Keratinocyte (primary cell): Measurements from ENCODE around the gene TSC22D3. TPM values are rescaled to one million over a fixed set of nuclear protein-coding genes. Genes with fewer than 3 reads are reported as not detected.

Experiments
- DNase-seq: peaks from one replicate; pipeline ENCODE4 v3.0.0-alpha.2; 2011; ENCODE audit warnings: low read depth, missing footprints, low spot score
- FAIRE-seq: peaks from 2 replicates; lab custom pipeline; 2011; peaks lifted over from hg19 to GRCh38; lab: Jason Lieb, UNC
- H2AFZ ChIP-seq: 2 replicates; pipeline ENCODE4 v1.6.0; 2012; ENCODE audit warnings: low read length, control low read depth, inconsistent platforms; ENCODE audit not compliant: control insufficient read depth
- H3K27ac ChIP-seq: 2 replicates; pipeline ENCODE4 v1.5.1; 2011; ENCODE audit warnings: low read length; ENCODE audit not compliant: control insufficient read depth, insufficient read depth
- H3K27me3 ChIP-seq: 3 replicates; pipeline ENCODE4 v1.6.0; 2011; ENCODE audit warnings: low read length; ENCODE audit not compliant: control insufficient read depth, insufficient read depth; ENCODE audit errors: extremely low read depth
- H3K36me3 ChIP-seq, 2 experiments: 2 replicates in 1 of 2; 3 replicates in 1 of 2; pipeline ENCODE4 v1.5.1; 2011; ENCODE audit warnings: low read length in 2 of 2, mild to moderate bottlenecking in 1 of 2; ENCODE audit not compliant: control insufficient read depth in 2 of 2, insufficient read depth in 2 of 2; ENCODE audit errors: extremely low read depth in 1 of 2
- H3K4me1 ChIP-seq: 3 replicates; pipeline ENCODE4 v1.5.1; 2011; ENCODE audit warnings: low read length; ENCODE audit not compliant: control insufficient read depth, insufficient read depth; ENCODE audit errors: extremely low read depth
- H3K4me2 ChIP-seq: 3 replicates; pipeline ENCODE4 v1.6.0; 2011; ENCODE audit warnings: low read depth, low read length; ENCODE audit not compliant: control insufficient read depth, insufficient read depth; ENCODE audit errors: extremely low read depth
- H3K4me3 ChIP-seq, 3 experiments: fragments of 200-600 bp in 1 of 3; sonication (generic) in 1 of 3; 2 replicates in 2 of 3; 3 replicates in 1 of 3; pipeline ENCODE4 v1.5.1; 2011 to 2016; ENCODE audit warnings: low read length in 3 of 3, mild to moderate bottlenecking in 3 of 3, control low read depth in 2 of 3, inconsistent platforms in 1 of 3, low read depth in 1 of 3, mixed read lengths in 1 of 3, mixed run types in 1 of 3, moderate library complexity in 1 of 3; ENCODE audit not compliant: control insufficient read depth in 2 of 3, insufficient read depth in 2 of 3; ENCODE audit errors: extremely low read depth in 1 of 3
- H3K79me2 ChIP-seq: 2 replicates; pipeline ENCODE4 v1.6.0; 2012; ENCODE audit warnings: low read length; ENCODE audit not compliant: control insufficient read depth, insufficient read depth
- H3K9ac ChIP-seq: 3 replicates; pipeline ENCODE4 v1.6.0; 2011; ENCODE audit warnings: low read length; ENCODE audit not compliant: control insufficient read depth, insufficient read depth; ENCODE audit errors: extremely low read depth
- H3K9me1 ChIP-seq: 3 replicates; pipeline ENCODE4 v1.6.0; 2011; ENCODE audit warnings: low read length; ENCODE audit not compliant: control insufficient read depth, insufficient read depth; ENCODE audit errors: extremely low read depth
- H3K9me3 ChIP-seq: 2 replicates; pipeline ENCODE4 v1.5.1; 2012; ENCODE audit warnings: low read depth, low read length; ENCODE audit not compliant: control insufficient read depth
- H4K20me1 ChIP-seq: 3 replicates; pipeline ENCODE4 v1.6.0; 2011; ENCODE audit warnings: low read length; ENCODE audit not compliant: control insufficient read depth, insufficient read depth; ENCODE audit errors: extremely low read depth
- EZH2 ChIP-seq: IDR thresholded peaks from one replicate; pipeline ENCODE4 v1.6.1; 2012; ENCODE audit warnings: inconsistent platforms, mild to moderate bottlenecking, low read length, moderate library complexity
- dilution Hi-C: fragments of 300-500 bp; cut with MboI; formaldehyde crosslinking; loops from one replicate; pipeline ENCODE4 v1.7.0; 2020; ENCODE audit warnings: low sequenced_read_pairs; ENCODE audit not compliant: extremely low pct_ligation_motif_present
- polyA plus RNA-seq, 5 experiments: library from polyadenylated mRNA; depleted of rRNA in 3 of 5; stranded (reverse) in 3 of 5; stranded (forward) in 1 of 5; unstranded in 1 of 5; fragments of >200 nt; gene quantifications; 1 replicate in 1 of 5; 2 replicates in 3 of 5; 3 replicates in 1 of 5; pipeline versions ENCODE4 v1.2.1 to v1.2.3, GENCODE V29; 2011 to 2012; ENCODE audit warnings: missing spikeins in 2 of 5, low read depth in 1 of 5, low replicate concordance in 1 of 5
- TF ChIP-seq, protein P1 (sequence below), 3 experiments: IDR thresholded peaks in 1 of 3; conservative IDR thresholded peaks in 1 of 3; optimal IDR thresholded peaks in 1 of 3; 2 replicates in 2 of 3; 3 replicates in 1 of 3; pipeline versions ENCODE3 to v1.5.1; 2011; ENCODE audit warnings: low read length in 3 of 3, mild to moderate bottlenecking in 3 of 3, moderate library complexity in 2 of 3, control low read depth in 1 of 3, inconsistent platforms in 1 of 3; ENCODE audit not compliant: insufficient read depth in 2 of 3; ENCODE audit errors: extremely low read depth in 1 of 3

Gene TSC22D3
- polyA plus RNA-seq, 1 donor (not counting 4 experiments of a cell fraction or from before 2014, with no cell fraction given) = 48.5 TPM

DNA sequence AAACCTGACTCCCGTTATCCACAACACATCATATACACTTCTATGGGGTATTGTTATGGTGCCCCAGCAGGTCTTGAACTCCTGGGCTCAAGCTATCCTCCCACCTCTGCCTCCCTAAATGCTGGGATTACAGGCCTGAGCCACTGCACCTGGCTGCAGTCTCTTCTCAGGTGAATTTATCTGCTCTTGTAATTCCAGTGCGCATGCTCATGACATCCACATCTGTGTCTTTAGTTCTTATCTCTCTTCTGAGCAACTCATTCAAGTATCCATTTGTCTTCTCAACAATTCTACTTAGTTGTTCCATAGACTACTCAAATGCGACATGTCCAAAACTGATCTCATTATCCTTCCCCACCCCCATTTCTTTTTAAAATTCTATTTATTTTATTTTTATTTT lies 29.6 kb upstream of the TSC22D3 start:
- no peaks in the 10 kb centered on the region for H4K20me1 ChIP-seq
- no peak for DNase-seq
- no peak for FAIRE-seq
- H3K36me3 ChIP-seq = no peaks in the 10 kb centered on the region
- TF ChIP-seq, protein P1, sequence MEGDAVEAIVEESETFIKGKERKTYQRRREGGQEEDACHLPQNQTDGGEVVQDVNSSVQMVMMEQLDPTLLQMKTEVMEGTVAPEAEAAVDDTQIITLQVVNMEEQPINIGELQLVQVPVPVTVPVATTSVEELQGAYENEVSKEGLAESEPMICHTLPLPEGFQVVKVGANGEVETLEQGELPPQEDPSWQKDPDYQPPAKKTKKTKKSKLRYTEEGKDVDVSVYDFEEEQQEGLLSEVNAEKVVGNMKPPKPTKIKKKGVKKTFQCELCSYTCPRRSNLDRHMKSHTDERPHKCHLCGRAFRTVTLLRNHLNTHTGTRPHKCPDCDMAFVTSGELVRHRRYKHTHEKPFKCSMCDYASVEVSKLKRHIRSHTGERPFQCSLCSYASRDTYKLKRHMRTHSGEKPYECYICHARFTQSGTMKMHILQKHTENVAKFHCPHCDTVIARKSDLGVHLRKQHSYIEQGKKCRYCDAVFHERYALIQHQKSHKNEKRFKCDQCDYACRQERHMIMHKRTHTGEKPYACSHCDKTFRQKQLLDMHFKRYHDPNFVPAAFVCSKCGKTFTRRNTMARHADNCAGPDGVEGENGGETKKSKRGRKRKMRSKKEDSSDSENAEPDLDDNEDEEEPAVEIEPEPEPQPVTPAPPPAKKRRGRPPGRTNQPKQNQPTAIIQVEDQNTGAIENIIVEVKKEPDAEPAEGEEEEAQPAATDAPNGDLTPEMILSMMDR (optimal IDR thresholded peaks at IDR 0.05 in 1 of 3, IDR thresholded peaks at IDR 0.05 in 1 of 3, conservative IDR thresholded peaks at IDR 0.05 in 1 of 3; ENCODE audit: extremely low read depth in 1 of 3, insufficient read depth in 2 of 3, low read length in 3 of 3) = no peak
- no peak for TF ChIP-seq EZH2
- H3K9me1 ChIP-seq = no peaks in the 10 kb centered on the region
- H3K27ac ChIP-seq = no peak overlapping the region
- no peaks in the 10 kb centered on the region for H3K27me3 ChIP-seq
- dilution Hi-C loops = no loop called here
- H3K9ac ChIP-seq = no peak overlapping the region
- no peak overlapping the region for H3K4me3 ChIP-seq
- H2AFZ ChIP-seq = no peak overlapping the region
- no peaks in the 10 kb centered on the region for H3K4me1 ChIP-seq
- H3K79me2 ChIP-seq = no peaks in the 10 kb centered on the region
- no peaks in the 10 kb centered on the region for H3K9me3 ChIP-seq
- no peak overlapping the region for H3K4me2 ChIP-seq

DNA sequence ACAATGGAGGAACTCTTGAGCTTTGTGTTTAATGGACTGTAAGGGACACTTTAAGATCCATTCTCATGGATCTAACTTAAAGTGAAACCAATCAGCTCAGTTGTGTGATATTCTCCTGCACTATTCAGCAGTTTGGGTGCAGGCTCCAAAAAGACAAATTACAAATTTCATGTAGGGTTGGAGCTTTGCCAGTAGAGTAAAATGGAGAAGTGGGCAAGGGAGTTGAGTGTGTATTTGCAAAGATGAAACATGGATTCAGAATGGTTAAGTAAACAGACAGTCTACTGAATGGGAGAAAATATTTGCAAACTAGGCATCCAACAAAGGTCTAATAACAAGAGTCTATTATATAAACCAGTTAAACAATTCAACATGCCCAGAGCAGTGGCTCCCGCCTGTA lies 28.8 kb upstream of the TSC22D3 start:
- Histone ChIP-seq H3K27me3 (no peaks in the 10 kb centered on the region), H3K36me3 (no peaks in the 10 kb centered on the region), H3K4me3 (no peak overlapping the region), H3K9me3 (no peaks in the 10 kb centered on the region), H3K4me2 (no peak overlapping the region), H3K27ac (no peak overlapping the region), H2AFZ (no peak overlapping the region), H3K4me1 (no peaks in the 10 kb centered on the region), H4K20me1 (no peaks in the 10 kb centered on the region), H3K9me1 (no peaks in the 10 kb centered on the region), H3K79me2 (no peaks in the 10 kb centered on the region), H3K9ac (no peak overlapping the region)
- no peak for FAIRE-seq
- TF ChIP-seq, protein P1 (optimal IDR thresholded peaks at IDR 0.05 in 1 of 3, IDR thresholded peaks at IDR 0.05 in 1 of 3, conservative IDR thresholded peaks at IDR 0.05 in 1 of 3; ENCODE audit: extremely low read depth in 1 of 3, insufficient read depth in 2 of 3, low read length in 3 of 3) = no peak
- TF ChIP-seq EZH2 = no peak
- dilution Hi-C loops = no loop called here
- DNase-seq = no peak
